Mesodermal cell (in vitro differentiated cells): ENCODE measurements around the gene NOL7. TPM values are rescaled to one million over a fixed set of nuclear protein-coding genes. Genes with fewer than 3 reads are reported as not detected.

Experiments used
- H3K27ac ChIP-seq: 2 replicates; pipeline ENCODE4 v1.7.0; 2013; ENCODE audit warnings: mild to moderate bottlenecking, low read depth, low read length, moderate library complexity; ENCODE audit not compliant: severe bottlenecking
- H3K36me3 ChIP-seq: 2 replicates; pipeline ENCODE4 v1.7.1; 2013; ENCODE audit warnings: mild to moderate bottlenecking, low read length, moderate library complexity; ENCODE audit not compliant: control insufficient read depth, insufficient read depth
- H3K4me1 ChIP-seq: one replicate; pipeline ENCODE4 v1.7.1; 2013; ENCODE audit warnings: mild to moderate bottlenecking, low read length; ENCODE audit not compliant: insufficient read depth, control insufficient read depth, poor library complexity, severe bottlenecking
- H3K4me3 ChIP-seq: 2 replicates; pipeline ENCODE4 v1.7.0; 2013; ENCODE audit warnings: low read length, control low read depth, mild to moderate bottlenecking; ENCODE audit not compliant: insufficient read depth, poor library complexity, severe bottlenecking; ENCODE audit errors: extremely low read depth
- H3K9me3 ChIP-seq: 2 replicates; pipeline ENCODE4 v1.7.1; 2013; ENCODE audit warnings: mild to moderate bottlenecking, low read length, moderate library complexity; ENCODE audit not compliant: control insufficient read depth
- WGBS, 2 experiments: methylation state at CpG; one replicate each; pipeline ENCODE4 v1.1.5; 2013; ENCODE audit warnings: missing lambda C conversion rate in 2 of 2; ENCODE audit not compliant: insufficient coverage in 2 of 2; 5-methylcytosine and 5-hydroxymethylcytosine counted together
- polyA plus RNA-seq, 2 experiments: library from polyadenylated mRNA; stranded (reverse); fragments of 50-300 nt; gene quantifications; one replicate each; pipeline ENCODE4 v1.2.3, GENCODE V29; 2013

The NOL7 gene
- polyA plus RNA-seq (2013, experiment 1 of 2) = 76.9 TPM
- polyA plus RNA-seq (2013, experiment 2 of 2) = 93.0 TPM

- Histone ChIP-seq H3K4me1 (peaks cover 14% of the 10 kb centered on the region), H3K27ac (peak within 1 kb of the TSS; percentile 88), H3K36me3 (peaks cover 35% of the 10 kb centered on the region), H3K4me3 (peak within 1 kb of the TSS; percentile 99), H3K9me3 (no peaks in the 10 kb centered on the region)
- WGBS, 2 experiments = 0 to 1% methylated on average over 52 to 57 of the region's 85 CpGs
These were observed at the start of gene NOL7 for GRCh38 chr6:13614926-13615791. TSS of gene NOL7 (plus strand) at chr6:13615335. CDS start at chr6:13615359, 24 bp downstream.

DNA sequence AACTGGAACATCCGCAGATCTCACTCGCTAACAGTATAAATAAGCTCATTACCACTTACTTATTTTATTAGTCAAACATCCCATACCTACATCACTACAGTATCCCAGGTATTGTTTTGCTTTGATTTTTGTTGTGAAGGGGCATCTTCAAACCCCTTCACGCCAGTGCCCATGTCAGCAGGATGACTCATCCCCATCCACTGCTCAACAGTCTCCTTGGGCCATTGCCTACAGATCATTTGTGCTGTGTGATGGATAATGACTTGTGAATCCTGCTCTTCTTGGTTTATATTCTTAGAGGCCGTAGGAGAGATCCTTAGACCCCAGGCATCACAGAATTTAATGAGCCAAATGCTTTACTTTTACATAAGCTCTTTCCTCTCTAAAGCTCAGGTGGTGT, 49.2 kb upstream of the NOL7 start:
- H3K27ac ChIP-seq = no peak overlapping the region
- H3K4me3 ChIP-seq = no peak overlapping the region
- H3K4me1 ChIP-seq = no peaks in the 10 kb centered on the region
- no peaks in the 10 kb centered on the region for H3K36me3 ChIP-seq
- H3K9me3 ChIP-seq = no peaks in the 10 kb centered on the region
- WGBS, 2 experiments = 100% methylated on average over 1 to 2 of the region's 4 CpGs

GRCh38 chr6:13566500-13566899, 48.6 kb upstream of the NOL7 start:
- WGBS, 2 experiments = 100% methylated on average over 1 to 3 of the region's 3 CpGs

DNA sequence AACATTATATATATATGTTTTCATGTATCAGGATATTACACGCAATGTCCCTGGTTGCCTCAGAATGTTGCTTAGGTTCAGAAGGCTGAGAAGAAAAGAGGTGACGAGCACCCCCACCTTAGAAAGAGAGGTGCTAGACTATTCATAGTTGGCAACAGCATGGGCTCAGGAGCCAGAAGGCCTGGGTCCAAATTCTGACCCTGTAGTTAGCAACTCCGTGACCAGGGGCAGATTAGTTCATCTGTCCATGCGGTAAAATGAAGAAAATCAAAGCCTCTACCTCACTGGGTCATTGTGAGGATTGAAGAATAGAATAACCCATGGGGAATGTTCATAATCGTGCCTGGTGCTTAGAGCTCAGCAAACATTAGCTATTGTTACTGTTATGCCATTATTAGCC, 46.2 kb upstream of the NOL7 start:
- Histone ChIP-seq H3K36me3 (no peaks in the 10 kb centered on the region), H3K4me3 (no peak overlapping the region), H3K4me1 (peaks cover 8% of the 10 kb centered on the region), H3K9me3 (no peaks in the 10 kb centered on the region), H3K27ac (no peak overlapping the region)
- WGBS, 2 experiments = 89 to 94% methylated on average over 3 of the region's 5 CpGs

More at GRCh38 chr6:13566500-13566899, 48.6 kb upstream of the NOL7 start:
- Histone ChIP-seq H3K4me1 (no peaks in the 10 kb centered on the region), H3K36me3 (no peaks in the 10 kb centered on the region), H3K27ac (no peak overlapping the region), H3K9me3 (no peaks in the 10 kb centered on the region), H3K4me3 (no peak overlapping the region)

DNA sequence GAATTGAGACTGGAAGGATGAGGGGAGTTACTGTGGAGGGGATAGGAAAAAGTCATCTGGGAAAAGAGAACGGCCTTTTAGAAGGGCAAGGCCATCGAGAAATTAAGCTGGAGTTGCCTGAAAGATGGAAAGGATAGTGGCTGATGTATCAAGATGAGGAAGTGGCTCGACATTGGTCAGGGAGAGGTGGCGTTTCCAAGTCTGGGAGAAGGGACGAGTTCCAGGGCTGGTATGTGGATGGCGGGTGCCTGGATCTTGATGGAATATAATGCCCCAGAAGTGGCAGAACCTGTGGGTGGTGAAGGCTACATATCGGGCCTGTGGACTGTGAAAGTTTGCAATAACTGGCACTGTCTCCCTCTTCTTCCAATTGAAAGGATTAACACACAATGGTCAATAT, 42.9 kb upstream of the NOL7 start:
- WGBS, 2 experiments = 90 to 98% methylated on average over 6 to 7 of the region's 7 CpGs
- H3K4me3 ChIP-seq = no peak overlapping the region
- peaks cover 8% of the 10 kb centered on the region for H3K4me1 ChIP-seq
- no peak overlapping the region for H3K27ac ChIP-seq
- peaks cover 6% of the 10 kb centered on the region for H3K9me3 ChIP-seq
- no peaks in the 10 kb centered on the region for H3K36me3 ChIP-seq

GRCh38 chr6:13572951-13573654, 42.0 kb upstream of the NOL7 start:
- H3K4me3 ChIP-seq = peak overlapping the region; percentile 88
- peaks cover 11% of the 10 kb centered on the region for H3K9me3 ChIP-seq
- no peak overlapping the region for H3K27ac ChIP-seq
- peaks cover 8% of the 10 kb centered on the region for H3K4me1 ChIP-seq
- H3K36me3 ChIP-seq = no peaks in the 10 kb centered on the region
- WGBS, 2 experiments = 87 to 88% methylated on average over 7 to 9 of the region's 16 CpGs

DNA sequence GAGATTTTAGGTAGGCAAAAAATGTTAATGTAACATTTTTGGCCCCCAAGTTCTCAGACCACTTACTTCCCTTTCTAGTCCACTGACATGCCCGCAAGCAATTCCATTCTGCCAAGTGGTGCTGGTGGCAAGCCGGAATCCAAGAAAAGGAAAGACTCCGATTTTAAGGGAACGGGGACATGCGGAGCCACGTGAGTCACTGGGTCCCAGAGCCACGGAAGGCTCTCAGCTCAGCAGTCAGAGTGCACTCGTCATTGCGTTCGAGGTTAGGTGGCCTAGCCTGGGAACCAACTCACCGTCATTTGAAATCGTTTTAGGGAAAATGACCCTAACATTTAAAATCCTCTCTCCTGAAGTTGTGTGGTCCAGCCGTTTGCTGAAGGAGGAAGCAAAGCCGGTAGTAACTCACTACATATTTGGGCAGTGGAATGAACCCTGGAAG, 41.4 kb upstream of the NOL7 start:
- peaks cover 8% of the 10 kb centered on the region for H3K4me1 ChIP-seq
- H3K27ac ChIP-seq = peak overlapping the region; percentile 85
- no peaks in the 10 kb centered on the region for H3K36me3 ChIP-seq
- H3K4me3 ChIP-seq = peak overlapping the region; percentile 88
- H3K9me3 ChIP-seq = peaks cover 11% of the 10 kb centered on the region
- WGBS, 2 experiments = 15 to 22% methylated on average over 13 of the region's 14 CpGs

GRCh38 chr6:13574149-13574570, 41.0 kb upstream of the NOL7 start:
- Histone ChIP-seq H3K4me3 (peak overlapping the region; percentile 88), H3K36me3 (no peaks in the 10 kb centered on the region), H3K4me1 (peaks cover 8% of the 10 kb centered on the region), H3K27ac (peak overlapping the region; percentile 85), H3K9me3 (peaks cover 11% of the 10 kb centered on the region)
- WGBS, 2 experiments = 0% methylated on average over 12 to 30 of the region's 46 CpGs

- 0 to 1% methylated on average over 35 to 46 of the region's 52 CpGs for WGBS, 2 experiments
- peak within 1 kb of the TSS; percentile 88 for H3K4me3 ChIP-seq
- H3K36me3 ChIP-seq = no peaks in the 10 kb centered on the region
- H3K4me1 ChIP-seq = peaks cover 8% of the 10 kb centered on the region
- peak within 1 kb of the TSS; percentile 85 for H3K27ac ChIP-seq
- H3K9me3 ChIP-seq = peaks cover 11% of the 10 kb centered on the region
These were observed 40.4 kb upstream of the NOL7 start, which contains the start of gene SIRT5 for GRCh38 chr6:13574571-13575376. TSS of gene SIRT5 (plus strand) at chr6:13574601. CDS start at chr6:13584111, 9,510 bp downstream.

- Histone ChIP-seq H3K4me1 (peaks cover 8% of the 10 kb centered on the region), H3K4me3 (peak overlapping the region; percentile 88), H3K9me3 (peaks cover 11% of the 10 kb centered on the region), H3K36me3 (peaks cover 1% of the 10 kb centered on the region), H3K27ac (peak overlapping the region; percentile 85)
- 13% methylated on average over 1 of the region's 3 CpGs; no CpG with 5 or more reads in 1 of the 2 experiments for WGBS, 2 experiments
These were observed 39.8 kb upstream of the NOL7 start for GRCh38 chr6:13575377-13575775.
